HG02678 (cell line): ENCODE measurements around the gene OLIG2.

Experiments
- ATAC-seq: cut with Tn5 transposase; IDR thresholded peaks from one replicate; pipeline ENCODE4 v1.9.1; 2021; ENCODE audit warnings: mild to moderate bottlenecking, moderate library complexity; ENCODE audit not compliant: unreplicated experiment

Gene OLIG2

DNA sequence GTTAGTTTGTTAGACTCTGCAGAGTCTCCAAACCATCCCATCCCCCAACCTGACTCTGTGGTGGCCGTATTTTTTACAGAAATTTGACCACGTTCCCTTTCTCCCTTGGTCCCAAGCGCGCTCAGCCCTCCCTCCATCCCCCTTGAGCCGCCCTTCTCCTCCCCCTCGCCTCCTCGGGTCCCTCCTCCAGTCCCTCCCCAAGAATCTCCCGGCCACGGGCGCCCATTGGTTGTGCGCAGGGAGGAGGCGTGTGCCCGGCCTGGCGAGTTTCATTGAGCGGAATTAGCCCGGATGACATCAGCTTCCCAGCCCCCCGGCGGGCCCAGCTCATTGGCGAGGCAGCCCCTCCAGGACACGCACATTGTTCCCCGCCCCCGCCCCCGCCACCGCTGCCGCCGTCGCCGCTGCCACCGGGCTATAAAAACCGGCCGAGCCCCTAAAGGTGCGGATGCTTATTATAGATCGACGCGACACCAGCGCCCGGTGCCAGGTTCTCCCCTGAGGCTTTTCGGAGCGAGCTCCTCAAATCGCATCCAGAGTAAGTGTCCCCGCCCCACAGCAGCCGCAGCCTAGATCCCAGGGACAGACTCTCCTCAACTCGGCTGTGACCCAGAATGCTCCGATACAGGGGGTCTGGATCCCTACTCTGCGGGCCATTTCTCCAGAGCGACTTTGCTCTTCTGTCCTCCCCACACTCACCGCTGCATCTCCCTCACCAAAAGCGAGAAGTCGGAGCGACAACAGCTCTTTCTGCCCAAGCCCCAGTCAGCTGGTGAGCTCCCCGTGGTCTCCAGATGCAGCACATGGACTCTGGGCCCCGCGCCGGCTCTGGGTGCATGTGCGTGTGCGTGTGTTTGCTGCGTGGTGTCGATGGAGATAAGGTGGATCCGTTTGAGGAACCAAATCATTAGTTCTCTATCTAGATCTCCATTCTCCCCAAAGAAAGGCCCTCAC lies at the start of gene OLIG2:
OLIG2 (plus strand) TSS at position 447 of the 954 bp plus-strand sequence. CDS start 928 bp downstream, outside the sequence.
- no peak for ATAC-seq

DNA sequence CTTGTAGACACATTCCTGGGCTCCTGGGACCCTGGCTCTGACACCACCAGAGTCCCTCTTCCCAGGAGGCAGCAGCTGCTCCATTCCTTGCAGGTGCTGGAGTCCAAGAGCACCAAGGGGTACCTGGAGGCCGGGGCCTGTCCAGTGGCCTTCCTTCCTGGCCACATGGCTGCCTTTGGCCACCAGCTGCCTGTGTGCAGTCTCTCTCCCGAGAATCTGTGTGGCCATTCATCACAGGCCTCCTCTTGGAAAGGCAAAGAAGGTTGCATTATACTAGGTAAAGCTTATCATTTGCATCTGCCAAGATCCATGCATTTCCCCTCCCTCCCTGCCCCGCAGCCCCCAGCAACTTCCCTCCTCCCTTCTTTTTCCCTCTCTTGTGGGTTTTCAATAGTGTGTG lies 48.9 kb upstream of the OLIG2 start:
- ATAC-seq: no peak

DNA sequence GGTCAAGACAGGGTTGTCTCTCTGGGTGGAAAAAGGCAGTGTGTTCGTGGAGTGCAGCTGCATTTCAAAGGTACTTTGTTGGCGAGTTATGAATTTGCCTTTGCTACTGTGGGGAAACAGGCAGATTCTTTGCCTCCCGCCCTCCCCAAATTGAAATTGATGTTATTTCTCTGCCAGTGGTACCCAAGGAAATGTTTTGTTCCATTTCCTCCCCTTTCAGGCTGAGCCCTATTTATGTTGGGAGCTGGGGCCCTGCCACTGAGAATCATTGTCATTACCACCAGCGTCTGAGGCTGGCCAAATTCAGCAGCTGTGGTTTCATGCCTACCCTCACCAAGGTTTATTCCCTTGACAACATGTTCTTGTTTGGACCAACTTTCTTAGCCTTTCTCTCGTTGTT lies 48.5 kb upstream of the OLIG2 start:
- no peak for ATAC-seq

DNA sequence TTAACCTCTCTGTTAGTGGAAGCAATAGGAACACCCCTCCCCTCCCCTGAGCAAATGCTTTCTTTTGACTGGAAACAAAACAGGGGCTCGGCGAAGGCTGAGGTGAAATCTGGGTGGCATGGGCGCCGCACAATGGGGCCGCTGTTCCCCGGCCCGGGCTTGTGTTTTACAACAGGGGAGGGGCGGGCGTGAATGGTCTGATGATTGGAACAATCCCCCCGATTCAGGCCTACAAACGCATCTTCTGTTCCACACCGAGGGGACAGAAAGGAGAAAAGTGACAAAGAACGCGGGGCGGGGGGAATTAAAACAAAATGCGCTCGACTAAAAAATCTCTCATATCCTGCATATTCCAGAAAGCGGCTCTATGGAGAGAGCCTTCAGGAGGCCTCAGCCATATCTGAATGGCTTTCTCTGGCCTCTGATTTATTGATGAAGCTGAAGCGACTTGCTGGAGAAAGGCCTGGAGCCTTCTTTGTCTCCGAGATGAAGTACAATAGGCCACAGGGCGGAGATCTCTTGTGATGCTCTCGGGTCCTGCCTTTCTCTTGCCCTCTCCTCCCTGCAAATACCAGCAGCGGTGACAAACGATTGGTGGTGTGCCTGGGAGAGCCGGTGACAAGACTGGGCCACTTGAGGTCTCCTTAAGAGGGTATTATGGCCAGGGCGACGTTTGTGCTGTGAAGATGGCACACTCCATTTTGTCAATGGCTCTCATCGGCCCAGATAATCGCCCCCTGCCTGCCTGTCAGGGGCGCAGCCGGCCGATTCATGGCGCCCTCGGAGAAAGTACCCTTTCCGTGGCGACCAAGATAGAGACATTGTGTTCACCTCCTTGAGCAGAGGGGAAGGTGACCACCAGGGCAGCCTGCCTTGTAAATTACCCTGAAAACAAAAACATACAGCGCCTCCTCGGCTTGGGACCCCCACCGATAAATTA lies 47.1 kb upstream of the OLIG2 start:
- no peak for ATAC-seq

DNA sequence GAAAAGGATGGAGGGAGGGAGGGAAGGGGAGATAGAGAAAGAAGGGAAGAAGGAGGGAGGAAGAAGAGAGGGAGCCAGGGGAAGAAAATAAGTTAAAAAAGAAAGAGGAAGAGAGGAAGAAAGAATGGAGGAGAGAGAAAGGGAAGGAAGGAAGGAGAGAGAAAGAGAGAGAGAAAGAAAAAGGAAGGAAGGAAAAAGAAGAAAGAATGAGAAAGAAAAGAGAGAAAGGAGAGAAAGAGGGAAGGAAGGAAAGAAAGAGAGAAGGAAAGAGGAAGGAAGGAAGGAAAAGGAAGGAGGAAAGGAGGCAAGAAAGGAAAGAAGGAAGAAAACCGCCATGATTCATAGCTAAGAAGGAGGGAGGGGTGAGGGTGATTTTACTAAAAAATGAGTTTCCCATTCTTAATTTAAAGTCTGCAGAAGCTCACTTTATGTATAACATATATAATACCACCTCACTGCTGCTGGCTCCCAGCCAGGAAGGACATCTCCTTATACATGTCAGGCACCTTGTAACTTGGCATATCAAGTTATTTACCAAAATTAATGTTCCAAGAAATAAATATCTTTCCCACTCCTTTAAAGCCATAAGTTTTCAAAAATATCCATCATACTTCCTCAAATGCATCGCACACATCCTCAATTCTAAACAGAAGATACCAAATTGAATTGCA lies 46.0 kb upstream of the OLIG2 start:
- no peak for ATAC-seq

DNA sequence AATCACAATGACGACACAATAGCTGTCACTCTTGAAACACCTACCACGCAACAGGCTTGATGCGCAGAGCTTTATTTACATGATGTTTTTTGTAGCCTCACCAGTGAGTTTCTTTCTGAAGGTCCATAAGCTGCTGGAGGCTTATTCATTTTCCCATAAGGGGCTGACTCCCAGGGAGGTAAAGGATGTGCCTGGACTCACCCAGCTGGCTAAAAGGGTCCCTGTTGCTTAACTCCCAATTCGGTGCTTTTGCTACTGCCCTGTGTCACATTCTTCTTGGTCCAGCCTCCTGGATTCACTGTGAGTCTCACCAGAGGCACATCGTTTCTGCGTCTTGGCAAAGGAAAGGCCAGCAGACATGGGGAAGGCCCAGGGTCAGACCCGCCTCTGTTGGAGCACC lies 44.6 kb upstream of the OLIG2 start:
- no peak for ATAC-seq

DNA sequence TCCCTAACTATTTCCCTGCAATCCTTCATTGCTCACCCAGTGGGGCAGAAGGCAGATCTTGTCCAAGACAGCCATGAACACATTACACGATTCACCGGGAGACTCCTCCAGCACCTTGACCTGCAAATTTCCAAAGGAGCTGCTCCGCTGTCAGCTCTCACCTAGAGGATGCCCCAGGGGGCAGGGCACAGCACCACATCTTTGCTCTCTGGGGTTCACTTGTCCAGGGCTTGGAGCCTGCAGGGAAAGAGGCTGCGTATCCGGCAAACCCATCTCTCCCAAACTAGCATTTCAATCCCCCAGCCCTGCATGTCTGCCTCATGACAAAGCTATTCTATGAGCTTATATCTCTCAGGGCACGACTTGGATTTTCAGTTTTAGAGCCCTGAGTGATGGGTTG lies 35.1 kb upstream of the OLIG2 start:
- ATAC-seq: no peak

DNA sequence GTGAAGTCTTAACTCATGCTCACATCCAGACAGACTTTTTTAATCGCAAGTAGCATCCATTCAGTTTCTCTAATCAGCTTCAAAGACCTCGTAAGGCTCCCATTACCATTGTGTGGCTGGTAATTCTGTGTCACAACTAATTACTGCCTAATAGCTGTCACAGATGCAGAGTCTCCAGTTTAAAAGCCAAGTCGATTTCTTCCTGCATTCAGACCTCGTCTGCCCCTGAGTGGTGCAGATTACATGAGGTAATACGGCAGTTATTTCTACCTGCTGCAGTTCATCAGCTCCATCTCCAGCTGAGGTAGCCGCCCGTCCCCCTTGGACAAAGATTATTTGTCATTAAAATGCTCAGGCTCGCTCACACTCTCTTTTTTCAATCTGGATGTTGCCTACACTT lies 34.4 kb upstream of the OLIG2 start:
- ATAC-seq: no peak

DNA sequence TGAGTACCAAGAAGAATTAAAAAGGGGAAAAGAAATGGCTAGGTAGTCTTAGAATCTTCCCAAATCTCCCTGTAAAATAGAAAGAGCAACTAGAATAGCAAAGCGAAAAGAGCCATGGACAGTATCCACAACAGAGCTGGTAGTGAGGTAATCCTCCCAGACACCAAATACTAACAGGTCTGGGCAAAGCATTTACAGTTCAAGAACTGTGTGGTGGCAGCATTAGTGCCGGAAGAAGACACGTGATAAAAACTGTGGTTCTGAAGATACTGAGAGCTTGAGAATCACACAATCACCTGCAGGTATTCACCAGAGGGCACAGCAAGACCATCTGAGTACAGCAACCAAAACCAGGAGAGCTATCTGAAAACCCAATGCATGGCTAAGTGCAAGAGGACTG lies 31.8 kb upstream of the OLIG2 start:
- no peak for ATAC-seq

DNA sequence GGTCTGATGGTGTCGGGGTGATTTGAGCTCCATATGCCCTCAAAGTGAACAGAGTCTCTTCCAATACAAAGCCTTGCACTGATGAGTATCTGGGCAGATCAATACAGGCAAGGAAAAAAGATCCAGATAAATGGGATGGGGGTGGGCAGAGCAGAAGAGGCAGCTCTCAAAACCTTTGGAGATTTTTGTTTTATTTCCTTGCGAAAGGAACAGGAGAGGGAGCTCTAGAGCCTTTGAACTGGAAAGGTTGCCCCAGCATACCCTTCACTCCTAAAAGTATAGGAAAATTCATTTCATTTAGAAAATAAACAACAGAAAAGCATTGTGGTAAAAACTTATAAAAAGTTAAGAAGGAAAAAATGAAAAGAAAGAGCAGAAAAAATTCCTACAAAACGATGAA lies 31.4 kb upstream of the OLIG2 start:
- no peak for ATAC-seq

DNA sequence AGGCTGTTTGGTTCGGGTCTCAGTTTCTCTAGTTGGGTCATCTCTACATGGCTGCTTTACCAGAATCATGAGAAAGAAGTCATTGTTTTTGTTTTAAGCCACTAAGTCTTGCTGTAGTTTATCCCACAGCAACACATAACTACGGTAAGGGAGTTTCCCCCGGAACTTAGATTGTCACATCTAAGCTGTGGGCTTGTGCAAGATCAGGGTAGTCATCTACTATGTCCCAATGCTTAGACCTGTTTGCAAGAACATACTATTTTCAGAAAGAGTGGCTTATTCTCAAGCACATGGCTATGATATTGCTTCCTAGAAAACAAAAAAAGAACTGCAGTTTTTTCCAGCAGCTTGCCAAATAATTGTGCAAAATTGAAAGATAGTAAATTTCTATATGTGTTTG lies 18.0 kb upstream of the OLIG2 start:
- ATAC-seq: no peak

DNA sequence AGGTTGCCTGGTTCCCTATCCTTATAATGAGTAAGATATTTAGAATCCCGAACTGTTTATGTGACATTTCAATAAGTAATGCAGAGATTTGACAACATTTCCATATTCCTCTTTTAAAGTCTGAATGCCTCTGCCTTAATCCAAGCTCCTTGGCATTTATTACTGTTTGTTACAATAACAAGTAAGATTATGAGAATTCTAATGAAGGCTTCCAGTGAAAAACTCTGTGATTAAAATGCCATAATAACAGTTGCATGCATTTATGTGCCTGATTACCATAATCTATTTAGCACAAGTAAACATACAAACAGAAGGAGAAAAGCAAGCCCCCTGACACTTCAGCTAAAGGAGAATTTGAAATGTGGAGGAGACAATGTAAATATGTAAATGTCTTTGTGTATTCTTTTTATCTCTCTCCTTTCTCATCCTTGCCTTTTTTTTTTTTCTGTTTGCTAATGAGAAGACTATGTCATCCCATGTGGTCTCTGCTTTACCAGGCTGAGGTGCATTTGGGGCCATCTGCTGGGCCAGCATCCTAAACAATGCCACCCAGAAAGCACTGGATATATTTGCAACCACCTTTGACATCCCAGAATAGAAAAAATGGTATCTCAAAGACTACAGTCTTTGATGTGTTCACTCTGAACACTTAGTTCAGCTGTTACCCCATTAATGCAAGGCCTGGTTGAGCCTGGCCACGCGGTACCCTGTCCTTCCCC lies 17.2 kb upstream of the OLIG2 start:
- no peak for ATAC-seq

DNA sequence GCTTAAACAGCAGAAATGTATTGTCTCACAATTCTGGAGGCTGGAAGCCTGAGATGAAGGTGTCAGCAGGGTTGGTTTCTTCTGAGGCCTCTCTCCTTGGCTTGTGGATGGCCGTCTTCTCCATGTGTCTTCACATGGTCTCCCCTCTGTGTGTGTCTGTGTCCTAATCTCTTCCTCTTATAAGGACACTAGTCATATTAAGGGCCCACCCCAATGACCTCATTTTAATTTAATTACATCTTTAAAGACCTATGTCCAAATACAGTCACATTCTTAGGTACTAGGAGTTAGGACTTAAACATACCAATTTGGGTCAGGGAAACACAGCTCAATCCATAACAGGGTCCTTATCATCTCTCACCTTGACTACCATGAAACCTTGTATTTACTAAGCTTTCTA lies 14.8 kb upstream of the OLIG2 start:
- no peak for ATAC-seq

DNA sequence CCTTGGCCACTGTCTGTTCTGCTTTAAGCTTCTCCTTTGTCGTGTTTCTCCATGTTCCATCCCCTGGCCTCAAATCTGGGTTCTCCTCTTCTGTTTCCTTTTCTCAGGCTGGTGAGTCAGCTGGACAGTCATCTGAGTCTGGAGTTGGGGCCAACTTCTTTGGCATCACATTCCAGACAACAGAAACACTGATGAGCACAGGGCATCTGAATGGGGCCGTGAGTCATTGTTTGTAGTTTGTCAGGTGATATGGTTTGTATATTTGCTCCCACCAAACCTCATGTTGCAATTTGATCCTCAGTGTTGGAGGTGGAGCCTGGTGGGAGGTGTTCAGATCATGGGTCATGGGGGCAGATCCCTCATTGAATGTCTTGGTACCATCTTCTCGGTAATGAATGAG lies 14.3 kb upstream of the OLIG2 start:
- ATAC-seq: no peak

DNA sequence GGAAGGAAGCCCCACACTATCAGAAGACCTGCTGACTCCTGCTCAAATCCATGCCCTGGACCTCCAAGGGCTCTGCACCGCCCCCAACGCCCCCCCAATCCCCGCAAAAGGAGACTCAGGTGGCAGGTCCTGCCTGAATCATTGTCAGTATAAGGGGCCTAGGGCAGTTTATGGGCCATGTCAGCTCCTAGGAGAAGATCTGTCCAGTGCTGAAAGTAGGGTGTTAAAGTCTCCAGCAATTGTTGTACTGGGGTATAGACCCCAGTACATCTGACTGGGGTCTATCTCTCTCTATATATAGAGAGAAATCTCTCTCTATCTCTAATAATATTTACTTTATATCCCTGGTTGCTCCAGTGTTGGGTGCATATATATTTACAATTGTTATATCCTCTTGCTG lies 12.1 kb upstream of the OLIG2 start:
- ATAC-seq: no peak

DNA sequence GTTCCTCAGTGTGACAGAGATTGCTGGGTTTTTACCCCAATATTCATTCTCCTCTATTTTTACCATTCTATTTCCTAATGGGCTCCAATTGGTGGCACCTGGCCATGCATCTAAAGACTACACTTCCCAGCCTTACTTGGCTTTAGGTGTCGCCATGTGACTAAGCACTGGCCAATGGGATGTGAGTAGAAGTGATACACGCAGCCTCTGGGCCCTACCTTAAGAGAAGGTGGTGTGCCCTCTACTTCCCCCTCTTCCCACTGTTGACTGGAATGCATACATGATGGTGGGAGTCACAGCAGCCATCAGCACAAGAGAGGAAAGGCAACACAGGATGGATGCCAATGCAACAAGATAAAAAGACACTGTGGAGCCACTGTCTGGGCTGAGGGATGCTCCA lies 11.4 kb upstream of the OLIG2 start:
- ATAC-seq: no peak

DNA sequence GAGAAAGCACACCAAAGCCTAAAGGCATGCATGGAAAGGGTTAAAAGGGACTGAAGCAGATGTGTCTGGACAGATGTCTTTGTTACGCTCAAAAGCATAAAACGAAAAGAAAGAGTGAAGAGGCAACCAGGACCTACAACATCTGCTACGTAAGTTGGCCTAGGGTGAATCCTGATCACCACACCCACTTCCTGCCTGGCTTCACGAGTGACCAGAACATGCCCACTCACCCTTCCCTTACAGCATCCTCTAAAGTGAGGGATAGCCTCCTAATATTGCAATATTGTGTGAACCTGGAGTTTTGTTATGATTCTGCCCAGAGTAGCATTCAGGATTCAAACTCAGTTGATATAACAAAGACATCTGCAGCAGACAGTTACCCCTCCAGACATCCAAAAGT lies 10.6 kb upstream of the OLIG2 start:
- no peak for ATAC-seq

DNA sequence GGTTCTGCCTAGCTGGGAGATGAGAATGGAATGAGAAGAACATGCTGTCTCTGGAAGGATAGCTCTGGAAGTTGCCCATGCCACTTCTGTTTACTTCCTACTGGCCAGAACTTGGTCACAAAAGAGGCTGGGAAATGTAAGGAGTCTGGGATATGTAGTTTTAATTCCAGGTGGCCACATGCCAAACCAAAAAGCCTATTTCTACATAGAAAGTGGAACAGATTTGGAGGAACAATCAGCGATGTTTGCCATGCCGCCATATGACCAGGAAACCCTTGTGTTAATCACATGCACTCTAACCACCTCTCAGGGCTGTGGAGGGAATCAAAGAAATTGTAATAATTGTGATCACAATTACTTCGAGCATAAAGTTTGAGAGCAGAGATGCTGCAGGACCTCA lies 10.0 kb upstream of the OLIG2 start:
- ATAC-seq: no peak

DNA sequence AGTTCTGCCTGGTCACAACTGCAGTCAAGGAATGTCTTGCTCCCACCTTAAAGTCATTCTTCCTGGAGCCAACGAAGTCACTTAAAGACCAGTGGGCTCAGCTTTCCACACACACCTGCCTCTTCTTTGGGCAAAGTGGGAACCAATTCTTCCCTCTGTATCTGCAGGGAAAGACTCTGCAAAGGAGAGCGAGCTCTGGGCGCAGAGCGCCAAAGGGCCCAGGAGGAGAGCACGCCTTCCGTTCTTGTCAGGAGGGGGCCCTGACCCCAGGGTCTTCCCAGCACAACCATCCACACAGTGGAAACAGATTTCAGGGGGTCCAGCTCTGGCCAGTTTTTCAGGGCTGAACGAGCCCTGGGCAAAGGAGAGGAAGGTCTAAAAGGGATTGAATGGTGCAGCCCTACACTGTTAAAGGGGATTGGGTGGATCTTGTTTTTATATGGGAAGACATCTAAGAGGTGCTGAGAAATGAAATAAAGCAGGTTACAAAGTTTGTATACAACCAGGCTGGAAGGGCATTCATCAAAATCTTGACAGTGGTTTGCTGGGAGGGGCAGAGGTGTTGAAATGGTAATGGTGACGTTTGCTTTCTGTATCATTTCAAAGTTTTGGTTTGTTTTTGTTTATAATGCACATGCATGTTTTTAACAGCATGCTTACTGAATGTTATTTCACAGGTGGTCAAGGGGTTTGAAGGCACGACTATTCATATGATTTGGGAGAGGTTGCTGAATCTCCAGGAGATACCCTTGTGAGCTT lies 6.8 kb upstream of the OLIG2 start:
- ATAC-seq: no peak

DNA sequence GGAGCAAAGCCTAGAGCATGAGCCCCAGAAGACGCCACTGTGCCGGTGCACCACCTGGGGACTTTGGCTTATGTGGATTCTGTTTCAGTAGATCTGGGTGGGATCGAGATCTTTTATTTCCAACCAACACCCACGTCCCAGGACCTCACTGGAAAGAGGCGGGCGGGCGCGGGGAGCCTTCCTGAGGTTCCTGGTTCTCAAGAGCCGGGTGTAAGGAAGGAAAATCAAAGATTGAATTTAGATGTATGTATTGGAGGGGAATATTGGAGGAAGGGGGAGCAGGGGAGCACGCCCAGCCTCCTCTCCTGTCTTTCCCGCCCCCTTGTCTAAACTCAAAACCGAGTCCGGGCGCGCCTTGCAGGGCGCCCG lies 6.2 kb upstream of the OLIG2 start:
- no peak for ATAC-seq
